ENCODE measurements around the gene GYG1. TPM values are rescaled to one million over a fixed set of nuclear protein-coding genes. Genes with fewer than 3 reads are reported as not detected.

The GYG1 gene
- total RNA-seq (2022; extraction: Qiagen RNA extraction) = 29.8 to 36.3 TPM (median 32.3 TPM) in 5 replicates

GRCh38 chr3:148991219-148992026 is at the start of gene GYG1:
Gene GYG1, plus strand, starts transcription at chr3:148991540. Its CDS starts 101 bp downstream, at chr3:148991641.

Other genes starting within 250 kb of the GYG1 start
- gene CPB1, start 163.7 kb upstream of the GYG1 start, total RNA-seq (2022; extraction: Qiagen RNA extraction) = not detected in 5 replicates
- gene CPA3, start 126.2 kb upstream of the GYG1 start, total RNA-seq (2022; extraction: Qiagen RNA extraction) = not detected in 5 replicates
- 13.0 to 19.4 TPM (median 17.3 TPM) in 5 replicates for gene HLTF, start 95.0 kb downstream of the GYG1 start, total RNA-seq (2022; extraction: Qiagen RNA extraction)
- 29.7 to 36.5 TPM (median 35.9 TPM) in 5 replicates for gene HPS3, start 138.1 kb downstream of the GYG1 start, total RNA-seq (2022; extraction: Qiagen RNA extraction)
- gene CP, start 230.3 kb downstream of the GYG1 start, total RNA-seq (2022; extraction: Qiagen RNA extraction) = 4.7 to 8.1 TPM (median 5.9 TPM) in 5 replicates